SK-N-SH treated with all-trans-retinoic acid at 6 μM for 48 hours (cell line): ENCODE results near the gene LGALS7.

Source experiments
- BACH2 ChIP-seq: fragments of 250-450 bp; sonication (Bioruptor Pico); IDR thresholded peaks from 2 replicates; pipeline ENCODE4 v1.9.0; 2021; ENCODE audit warnings: mild to moderate bottlenecking, borderline replicate concordance
- GLIS3 ChIP-seq: fragments of 250-450 bp; sonication (Bioruptor Pico); IDR thresholded peaks from 2 replicates; pipeline ENCODE4 v1.5.0; 2020; ENCODE audit warnings: mild to moderate bottlenecking, moderate library complexity
- OSR1 ChIP-seq: fragments of 250-450 bp; sonication (Bioruptor Pico); IDR thresholded peaks from 2 replicates; pipeline ENCODE4 v1.8.0; 2022; ENCODE audit warnings: moderate library complexity, mild to moderate bottlenecking, inconsistent platforms
- TCF4 ChIP-seq: fragments of 250-450 bp; sonication (Bioruptor Pico); IDR thresholded peaks from 2 replicates; pipeline ENCODE4 v1.8.0; 2021; ENCODE audit warnings: mild to moderate bottlenecking, moderate library complexity, borderline replicate concordance
- TOX ChIP-seq: fragments of 250-450 bp; sonication (Bioruptor Pico); IDR thresholded peaks from 2 replicates; pipeline ENCODE4 v1.8.0; 2021; ENCODE audit warnings: mild to moderate bottlenecking, moderate library complexity, borderline replicate concordance
- ZFP30 ChIP-seq: fragments of 450-650 bp; formaldehyde crosslinking; IDR thresholded peaks from 2 replicates; pipeline ENCODE4 v1.5.0; 2022; ENCODE audit warnings: mild to moderate bottlenecking, moderate library complexity
- ZNF565 ChIP-seq: fragments of 450-650 bp; formaldehyde crosslinking; conservative IDR thresholded peaks from 2 replicates; pipeline ENCODE4 v1.5.0; 2020; ENCODE audit warnings: low read depth, mild to moderate bottlenecking, moderate library complexity
- ZNF70 ChIP-seq: fragments of 450-650 bp; formaldehyde crosslinking; IDR thresholded peaks from 2 replicates; pipeline ENCODE4 v1.5.0; 2020; ENCODE audit warnings: mild to moderate bottlenecking, moderate library complexity
- TF ChIP-seq, protein P1 (sequence below): fragments of 250-450 bp; sonication (Bioruptor Pico); IDR thresholded peaks from 2 replicates; pipeline ENCODE4 v1.8.0; 2020; ENCODE audit warnings: mild to moderate bottlenecking, moderate library complexity, borderline replicate concordance
- TF ChIP-seq, protein P2 (sequence below): fragments of 250-450 bp; sonication (Bioruptor Pico); IDR thresholded peaks from 2 replicates; pipeline ENCODE4 v1.5.1; 2021; ENCODE audit warnings: mild to moderate bottlenecking, moderate library complexity

DNA sequence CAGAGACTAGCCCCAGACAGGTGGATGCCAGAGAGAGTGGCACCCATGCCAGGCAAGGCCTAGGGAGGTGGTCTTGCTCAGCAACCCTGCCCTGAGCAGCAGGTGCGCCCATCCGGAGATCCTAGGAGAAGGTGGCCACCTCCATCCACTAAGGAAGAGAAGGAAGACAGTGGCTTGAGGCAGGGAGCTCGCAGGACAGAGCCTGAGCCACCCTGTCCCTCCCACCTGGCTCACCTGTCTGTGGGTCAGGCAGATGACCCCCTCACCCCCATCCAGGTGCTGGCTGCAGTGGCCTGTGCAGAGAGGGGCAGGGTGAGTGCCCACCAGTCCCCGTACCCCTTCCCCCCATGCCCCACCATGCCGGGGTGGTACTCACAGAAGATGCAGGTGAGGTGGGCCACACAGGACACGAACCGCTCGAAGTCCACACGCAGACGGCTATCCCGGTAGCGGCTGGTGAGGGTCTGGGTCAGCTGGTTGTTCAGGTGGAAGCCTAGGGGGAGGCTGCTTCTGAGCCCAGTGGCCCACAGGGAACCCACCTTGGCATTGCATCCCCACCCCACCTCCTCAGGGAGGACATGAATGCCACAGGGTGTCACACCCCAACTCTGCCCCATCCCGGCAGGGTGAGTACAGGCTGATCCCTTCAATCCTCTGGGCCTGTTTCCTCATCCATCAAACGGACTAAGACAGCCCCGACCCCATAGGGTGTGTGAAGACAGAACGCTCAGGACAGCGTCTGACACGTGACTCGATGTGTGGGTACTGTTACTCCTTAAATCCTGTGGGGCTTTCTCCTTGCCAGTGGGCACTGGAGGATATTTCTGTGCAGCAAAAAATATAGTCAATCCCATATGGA, 42.4 kb downstream of the LGALS7 start:
- TF ChIP-seq TOX (CRISPR knock-in tag) = no peak
- TF ChIP-seq, protein P1, sequence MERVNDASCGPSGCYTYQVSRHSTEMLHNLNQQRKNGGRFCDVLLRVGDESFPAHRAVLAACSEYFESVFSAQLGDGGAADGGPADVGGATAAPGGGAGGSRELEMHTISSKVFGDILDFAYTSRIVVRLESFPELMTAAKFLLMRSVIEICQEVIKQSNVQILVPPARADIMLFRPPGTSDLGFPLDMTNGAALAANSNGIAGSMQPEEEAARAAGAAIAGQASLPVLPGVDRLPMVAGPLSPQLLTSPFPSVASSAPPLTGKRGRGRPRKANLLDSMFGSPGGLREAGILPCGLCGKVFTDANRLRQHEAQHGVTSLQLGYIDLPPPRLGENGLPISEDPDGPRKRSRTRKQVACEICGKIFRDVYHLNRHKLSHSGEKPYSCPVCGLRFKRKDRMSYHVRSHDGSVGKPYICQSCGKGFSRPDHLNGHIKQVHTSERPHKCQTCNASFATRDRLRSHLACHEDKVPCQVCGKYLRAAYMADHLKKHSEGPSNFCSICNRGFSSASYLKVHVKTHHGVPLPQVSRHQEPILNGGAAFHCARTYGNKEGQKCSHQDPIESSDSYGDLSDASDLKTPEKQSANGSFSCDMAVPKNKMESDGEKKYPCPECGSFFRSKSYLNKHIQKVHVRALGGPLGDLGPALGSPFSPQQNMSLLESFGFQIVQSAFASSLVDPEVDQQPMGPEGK (CRISPR knock-in tag) = no peak
- no peak for TF ChIP-seq ZFP30 (CRISPR knock-in tag)
- TF ChIP-seq, protein P2, sequence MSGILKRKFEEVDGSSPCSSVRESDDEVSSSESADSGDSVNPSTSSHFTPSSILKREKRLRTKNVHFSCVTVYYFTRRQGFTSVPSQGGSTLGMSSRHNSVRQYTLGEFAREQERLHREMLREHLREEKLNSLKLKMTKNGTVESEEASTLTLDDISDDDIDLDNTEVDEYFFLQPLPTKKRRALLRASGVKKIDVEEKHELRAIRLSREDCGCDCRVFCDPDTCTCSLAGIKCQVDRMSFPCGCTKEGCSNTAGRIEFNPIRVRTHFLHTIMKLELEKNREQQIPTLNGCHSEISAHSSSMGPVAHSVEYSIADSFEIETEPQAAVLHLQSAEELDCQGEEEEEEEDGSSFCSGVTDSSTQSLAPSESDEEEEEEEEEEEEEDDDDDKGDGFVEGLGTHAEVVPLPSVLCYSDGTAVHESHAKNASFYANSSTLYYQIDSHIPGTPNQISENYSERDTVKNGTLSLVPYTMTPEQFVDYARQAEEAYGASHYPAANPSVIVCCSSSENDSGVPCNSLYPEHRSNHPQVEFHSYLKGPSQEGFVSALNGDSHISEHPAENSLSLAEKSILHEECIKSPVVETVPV (CRISPR knock-in tag) = no peak
- no peak for TF ChIP-seq BACH2 (CRISPR knock-in tag)
- TF ChIP-seq GLIS3 (CRISPR knock-in tag) = no peak
- TF ChIP-seq ZNF565 (CRISPR knock-in tag) = no peak
- TF ChIP-seq ZNF70 (CRISPR knock-in tag) = no peak
- TF ChIP-seq OSR1 (CRISPR knock-in tag) = no peak
- no peak for TF ChIP-seq TCF4
